Urinary bladder (tissue), 4 donors: ENCODE results near the gene DMP1. TPM values are rescaled to one million over a fixed set of nuclear protein-coding genes. Genes with fewer than 3 reads are reported as not detected.

Experiments used
- DNase-seq: peaks from one replicate; pipeline ENCODE4 v3.0.0-alpha.2; 2015; ENCODE audit errors: extremely low spot score
- H3K27ac ChIP-seq: one replicate; pipeline ENCODE4 v1.5.1; 2013; ENCODE audit warnings: low read depth, mild to moderate bottlenecking, moderate library complexity
- H3K36me3 ChIP-seq: one replicate; pipeline ENCODE4 v1.6.1; 2013; ENCODE audit warnings: mild to moderate bottlenecking, moderate library complexity; ENCODE audit not compliant: insufficient read depth
- H3K4me1 ChIP-seq: one replicate; pipeline ENCODE4 v1.6.1; 2013; ENCODE audit warnings: mild to moderate bottlenecking, moderate library complexity; ENCODE audit not compliant: insufficient read depth
- H3K4me3 ChIP-seq: one replicate; pipeline ENCODE4 v1.5.1; 2013; ENCODE audit warnings: low read depth, low read length
- WGBS: extraction: QIAGEN DNeasy Blood & Tissue Kit; methylation state at CpG from one replicate; pipeline ENCODE4 v1.1.7; 2013; 5-methylcytosine and 5-hydroxymethylcytosine counted together
- polyA plus RNA-seq: library from polyadenylated mRNA; stranded (reverse); fragments of 200-250 nt; gene quantifications from one replicate; pipeline ENCODE4 v1.2.3, GENCODE V29; 2013
- total RNA-seq: library from RNA; depleted of rRNA; stranded (reverse); fragments of >200 nt; gene quantifications from one replicate; pipeline ENCODE4 v1.2.3, GENCODE V29; 2014
- donor health status: healthy with polysubstance abuse.
- donor health status: healthy.

The DMP1 gene
- total and polyA plus RNA-seq, 2 donors, result not detected

GRCh38 chr4:87698394-87698793, 48.3 kb downstream of the DMP1 start:
- no peak overlapping the region for H3K4me3 ChIP-seq
- no peak overlapping the region for H3K27ac ChIP-seq
- no peak for DNase-seq
- 95% methylated on average over 2 of the region's 2 CpGs for WGBS
- no peaks in the 10 kb centered on the region for H3K4me1 ChIP-seq
- no peaks in the 10 kb centered on the region for H3K36me3 ChIP-seq

- no peaks in the 10 kb centered on the region for H3K36me3 ChIP-seq
- WGBS, result 91% methylated on average over 3 of the region's 3 CpGs
- no peaks in the 10 kb centered on the region for H3K4me1 ChIP-seq
- H3K27ac ChIP-seq, result no peak overlapping the region
- DNase-seq, result no peak
- no peak overlapping the region for H3K4me3 ChIP-seq
These were observed 53.9 kb downstream of the DMP1 start for GRCh38 chr4:87704001-87704400.

GRCh38 chr4:87707279-87707918, 57.3 kb downstream of the DMP1 start:
- Histone ChIP-seq H3K4me3 (no peak overlapping the region), H3K36me3 (no peaks in the 10 kb centered on the region), H3K4me1 (no peaks in the 10 kb centered on the region), H3K27ac (no peak overlapping the region)
- WGBS, result 66% methylated on average over 4 of the region's 4 CpGs
- no peak for DNase-seq

Other genes with a start within 250 kb of the DMP1 start
- 16.6 TPM for gene NUDT9, start 227.7 kb upstream of the DMP1 start, total RNA-seq
- gene NUDT9, start 227.7 kb upstream of the DMP1 start, polyA plus RNA-seq, result 42.0 TPM
- gene SPARCL1, start 120.9 kb upstream of the DMP1 start, total RNA-seq, result 783 TPM
- 1,320 TPM for gene SPARCL1, start 120.9 kb upstream of the DMP1 start, polyA plus RNA-seq
- gene DSPP, start 41.8 kb upstream of the DMP1 start, total RNA-seq, result not detected
- not detected for gene DSPP, start 41.8 kb upstream of the DMP1 start, polyA plus RNA-seq
- gene IBSP, start 149.3 kb downstream of the DMP1 start, total RNA-seq, result not detected
- not detected for gene IBSP, start 149.3 kb downstream of the DMP1 start, polyA plus RNA-seq
- gene MEPE, start 182.7 kb downstream of the DMP1 start, total RNA-seq, result not detected
- not detected for gene MEPE, start 182.7 kb downstream of the DMP1 start, polyA plus RNA-seq